Peyer's patch (tissue), 4 donors: ENCODE measurements around the gene GPAT3. TPM values are rescaled to one million over a fixed set of nuclear protein-coding genes. Genes with fewer than 3 reads are reported as not detected.

Experiments used
- DNase-seq, 3 donors: peaks; one replicate each; pipeline ENCODE4 v3.0.0-alpha.2; 2017 to 2019
- H3K27ac ChIP-seq, 4 donors: fragments of 200-600 bp; sonication (generic); one replicate each; pipeline ENCODE4 v1.5.1; 2016 to 2019
- H3K27me3 ChIP-seq, 2 donors: fragments of 200-600 bp; sonication (generic); one replicate each; pipeline ENCODE4 v1.5.1; 2019
- H3K36me3 ChIP-seq, 3 donors: fragments of 200-600 bp; sonication (generic); one replicate each; pipeline ENCODE4 v1.5.1; 2016 to 2019
- H3K4me1 ChIP-seq, 4 donors: fragments of 200-600 bp; sonication (generic); one replicate each; pipeline ENCODE4 v1.5.1; 2016 to 2019
- H3K4me3 ChIP-seq, 4 donors: fragments of 200-600 bp; sonication (generic); 1 replicate in 3 of 4; 2 replicates in 1 of 4; pipeline ENCODE4 v1.5.1; 2016 to 2019; ENCODE audit warnings: mild to moderate bottlenecking in 1 of 4
- H3K9me3 ChIP-seq, 4 donors: fragments of 200-600 bp; sonication (generic); one replicate each; pipeline ENCODE4 v1.5.1; 2016 to 2019; ENCODE audit warnings: mild to moderate bottlenecking in 1 of 4
- POLR2A ChIP-seq, 2 donors: fragments of 450-650 bp; IDR thresholded peaks; one replicate each; pipeline ENCODE4 v1.5.1; 2017; ENCODE audit warnings: antibody characterized with exemption in 2 of 2, mild to moderate bottlenecking in 2 of 2, moderate library complexity in 2 of 2
- total RNA-seq, 4 donors: library from RNA; depleted of rRNA; stranded (reverse); fragments of >200 nt; gene quantifications; one replicate each; pipeline ENCODE4 v1.1.0, GENCODE V29; 2016
- TF ChIP-seq, protein P1 (sequence below), 6 experiments: fragments of 450-650 bp in 4 of 6; fragments of 200-600 bp in 2 of 6; sonication (generic) in 1 of 6; IDR thresholded peaks; one replicate each; pipeline ENCODE4 v1.5.1; 2017 to 2019; ENCODE audit warnings: antibody characterized with exemption in 6 of 6, mild to moderate bottlenecking in 3 of 6, moderate library complexity in 1 of 6

Gene GPAT3
- total RNA-seq, 4 donors from 2014 or later, result 7.4 to 86.0 (median 51.8) TPM

GRCh38 chr4:83510442-83510841 lies 25.5 kb upstream of the GPAT3 start:
- no peak for DNase-seq
- TF ChIP-seq, protein P1, sequence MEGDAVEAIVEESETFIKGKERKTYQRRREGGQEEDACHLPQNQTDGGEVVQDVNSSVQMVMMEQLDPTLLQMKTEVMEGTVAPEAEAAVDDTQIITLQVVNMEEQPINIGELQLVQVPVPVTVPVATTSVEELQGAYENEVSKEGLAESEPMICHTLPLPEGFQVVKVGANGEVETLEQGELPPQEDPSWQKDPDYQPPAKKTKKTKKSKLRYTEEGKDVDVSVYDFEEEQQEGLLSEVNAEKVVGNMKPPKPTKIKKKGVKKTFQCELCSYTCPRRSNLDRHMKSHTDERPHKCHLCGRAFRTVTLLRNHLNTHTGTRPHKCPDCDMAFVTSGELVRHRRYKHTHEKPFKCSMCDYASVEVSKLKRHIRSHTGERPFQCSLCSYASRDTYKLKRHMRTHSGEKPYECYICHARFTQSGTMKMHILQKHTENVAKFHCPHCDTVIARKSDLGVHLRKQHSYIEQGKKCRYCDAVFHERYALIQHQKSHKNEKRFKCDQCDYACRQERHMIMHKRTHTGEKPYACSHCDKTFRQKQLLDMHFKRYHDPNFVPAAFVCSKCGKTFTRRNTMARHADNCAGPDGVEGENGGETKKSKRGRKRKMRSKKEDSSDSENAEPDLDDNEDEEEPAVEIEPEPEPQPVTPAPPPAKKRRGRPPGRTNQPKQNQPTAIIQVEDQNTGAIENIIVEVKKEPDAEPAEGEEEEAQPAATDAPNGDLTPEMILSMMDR (IDR thresholded peaks at IDR 0.05), result no peak
- no peak for TF ChIP-seq POLR2A (IDR thresholded peaks at IDR 0.05)
- no peak overlapping the region for H3K4me3 ChIP-seq
- no peaks in the 10 kb centered on the region for H3K9me3 ChIP-seq
- no peaks in the 10 kb centered on the region for H3K36me3 ChIP-seq
- H3K27me3 ChIP-seq, result no peaks in the 10 kb centered on the region
- no peak overlapping the region for H3K27ac ChIP-seq
- H3K4me1 ChIP-seq, result no peaks in the 10 kb centered on the region

GRCh38 chr4:83516042-83516772 lies 19.7 kb upstream of the GPAT3 start:
- TF ChIP-seq, protein P1 (IDR thresholded peaks at IDR 0.05), result no peak
- no peak for TF ChIP-seq POLR2A (IDR thresholded peaks at IDR 0.05)

GRCh38 chr4:83522239-83522638 lies 13.7 kb upstream of the GPAT3 start:
- H3K27me3 ChIP-seq, result no peaks in the 10 kb centered on the region
- no peak overlapping the region for H3K4me3 ChIP-seq
- H3K27ac ChIP-seq, result no peak overlapping the region
- peaks cover 0 to 3% (median 0%) of the 10 kb centered on the region in 4 donors for H3K9me3 ChIP-seq
- DNase-seq, result no peak
- TF ChIP-seq POLR2A (IDR thresholded peaks at IDR 0.05), result no peak
- TF ChIP-seq, protein P1 (IDR thresholded peaks at IDR 0.05), result no peak
- no peaks in the 10 kb centered on the region for H3K36me3 ChIP-seq
- no peaks in the 10 kb centered on the region for H3K4me1 ChIP-seq

More at GRCh38 chr4:83516042-83516772, 19.7 kb upstream of the GPAT3 start:
- no peaks in the 10 kb centered on the region for H3K9me3 ChIP-seq
- DNase-seq, result no peak
- H3K4me1 ChIP-seq, result no peaks in the 10 kb centered on the region
- no peaks in the 10 kb centered on the region for H3K27me3 ChIP-seq
- H3K27ac ChIP-seq, result no peak overlapping the region
- H3K36me3 ChIP-seq, result no peaks in the 10 kb centered on the region
- H3K4me3 ChIP-seq, result no peak overlapping the region

GRCh38 chr4:83527671-83528070 lies 8.2 kb upstream of the GPAT3 start:
- Histone ChIP-seq H3K4me1 (no peaks in the 10 kb centered on the region), H3K36me3 (no peaks in the 10 kb centered on the region), H3K27ac (no peak overlapping the region), H3K4me3 (no peak overlapping the region), H3K27me3 (no peaks in the 10 kb centered on the region), H3K9me3 (peaks cover 0 to 9% (median 0%) of the 10 kb centered on the region in 4 donors)
- TF ChIP-seq, protein P1 (IDR thresholded peaks at IDR 0.05), result no peak
- TF ChIP-seq POLR2A (IDR thresholded peaks at IDR 0.05), result no peak
- DNase-seq, result no peak

DNA sequence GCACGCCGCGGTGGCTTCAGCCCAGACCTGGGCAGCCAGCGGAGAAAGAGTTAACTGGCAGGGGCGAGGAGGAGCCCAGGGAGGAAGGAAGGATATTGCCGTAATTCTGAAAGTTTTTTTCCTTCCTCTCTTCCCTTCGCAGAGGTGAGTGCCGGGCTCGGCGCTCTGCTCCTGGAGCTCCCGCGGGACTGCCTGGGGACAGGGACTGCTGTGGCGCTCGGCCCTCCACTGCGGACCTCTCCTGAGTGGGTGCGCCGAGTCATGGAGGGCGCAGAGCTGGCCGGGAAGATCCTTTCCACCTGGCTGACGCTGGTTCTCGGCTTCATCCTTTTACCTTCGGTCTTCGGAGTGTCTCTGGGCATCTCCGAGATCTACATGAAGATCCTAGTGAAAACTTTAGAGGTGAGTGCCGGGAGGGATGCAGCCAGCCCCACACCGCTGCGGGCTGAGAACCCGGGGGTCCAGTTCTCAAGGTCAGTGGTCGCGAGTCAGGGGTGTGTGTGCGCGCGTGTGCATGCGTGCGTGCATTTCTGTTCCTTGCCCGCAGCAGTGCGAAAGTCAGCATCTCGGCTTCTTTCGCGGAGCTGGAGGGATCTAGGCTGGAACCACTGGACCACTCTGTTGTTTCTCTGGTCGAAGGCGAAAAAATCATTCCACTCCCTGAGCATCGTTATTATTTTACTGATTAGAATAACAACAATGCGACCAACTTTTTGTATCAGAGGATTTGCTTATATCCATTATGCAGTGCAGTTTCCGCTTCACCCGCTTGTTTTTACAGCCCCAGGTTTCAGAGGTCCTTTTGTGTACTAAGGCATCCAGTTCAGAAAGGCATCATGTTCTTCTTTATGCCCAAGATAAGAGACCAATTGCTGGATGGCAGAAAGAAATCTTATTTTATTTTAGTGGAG lies 709 bp downstream of the GPAT3 start:
- Histone ChIP-seq H3K9me3 (no peaks in the 10 kb centered on the region), H3K27ac (peak overlapping the region; percentile 64 to 89 (median 78)), H3K4me1 (peaks cover 0 to 14% (median 0%) of the 10 kb centered on the region in 4 donors), H3K27me3 (no peaks in the 10 kb centered on the region), H3K36me3 (no peaks in the 10 kb centered on the region), H3K4me3 (peak overlapping the region; percentile 56 to 81 (median 65))
- TF ChIP-seq POLR2A (IDR thresholded peaks at IDR 0.05), result no peak
- TF ChIP-seq, protein P1 (IDR thresholded peaks at IDR 0.05), result peak in 3 of 6 experiments; percentile 29 to 30 (median 30)
- peak in 1 of 3 donors; percentile 52 for DNase-seq
